PFSK-1 (cell line): ENCODE results near the gene DEDD2.

Experiments used
- FOXP2 ChIP-seq: optimal IDR thresholded peaks from 2 replicates; pipeline ENCODE3; 2011; ENCODE audit warnings: borderline replicate concordance, control low read depth, inconsistent platforms; ENCODE audit not compliant: insufficient read depth; ENCODE audit errors: extremely low read length, extremely low read depth
- POLR2AphosphoS5 ChIP-seq: IDR thresholded peaks from 2 replicates; pipeline ENCODE4 v1.6.1; 2012; ENCODE audit warnings: low read depth, mild to moderate bottlenecking, control low read depth, low read length, moderate library complexity
- SIN3A ChIP-seq: IDR thresholded peaks from 2 replicates; pipeline ENCODE4 v1.6.1; 2012; ENCODE audit warnings: mild to moderate bottlenecking, low read length, moderate library complexity, borderline replicate concordance; ENCODE audit not compliant: insufficient read depth
- TAF1 ChIP-seq: IDR thresholded peaks from 2 replicates; pipeline ENCODE4 v1.6.1; 2012; ENCODE audit warnings: low read length, control low read depth, borderline replicate concordance; ENCODE audit not compliant: insufficient read depth
- TF ChIP-seq, protein P1 (sequence below), 2 experiments: IDR thresholded peaks; 2 replicates each; pipeline versions ENCODE4 v1.6.1 to v1.8.0; 2011 to 2012; ENCODE audit warnings: low read depth in 2 of 2, low read length in 2 of 2, control low read depth in 1 of 2, inconsistent platforms in 1 of 2, mild to moderate bottlenecking in 1 of 2, moderate library complexity in 1 of 2; ENCODE audit not compliant: insufficient read depth in 1 of 2

DNA sequence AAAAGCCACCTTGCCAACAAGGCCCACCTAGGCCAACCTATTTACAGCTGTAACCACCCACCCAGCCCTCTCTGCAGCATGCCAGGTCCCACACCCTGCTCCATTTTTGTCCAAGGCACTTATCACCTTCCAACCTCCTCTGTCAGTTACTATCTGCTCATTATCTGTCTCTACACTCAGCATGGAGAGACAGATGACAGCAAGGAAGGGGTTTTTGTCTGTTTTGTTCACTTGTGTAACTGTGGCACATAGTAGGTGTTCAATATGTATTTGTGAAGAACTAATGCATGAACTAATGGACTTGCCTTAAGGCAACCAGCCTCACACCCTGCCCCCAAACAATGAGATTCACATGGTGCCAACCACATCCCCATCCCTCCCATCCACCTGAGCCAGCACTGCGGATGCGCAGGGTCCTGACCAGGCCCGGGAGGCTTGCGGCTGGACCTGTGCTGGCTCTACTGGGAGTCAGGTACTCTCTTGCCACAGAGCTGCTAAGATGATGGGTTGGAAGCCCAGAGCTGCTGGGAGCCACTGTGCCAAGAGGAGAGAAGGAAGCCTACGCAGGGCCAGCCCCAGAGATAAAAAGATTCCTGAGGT, 17.3 kb downstream of the DEDD2 start:
- TF ChIP-seq POLR2AphosphoS5 = no peak
- no peak for TF ChIP-seq TAF1
- no peak for TF ChIP-seq SIN3A
- no peak for TF ChIP-seq FOXP2
- TF ChIP-seq, protein P1, sequence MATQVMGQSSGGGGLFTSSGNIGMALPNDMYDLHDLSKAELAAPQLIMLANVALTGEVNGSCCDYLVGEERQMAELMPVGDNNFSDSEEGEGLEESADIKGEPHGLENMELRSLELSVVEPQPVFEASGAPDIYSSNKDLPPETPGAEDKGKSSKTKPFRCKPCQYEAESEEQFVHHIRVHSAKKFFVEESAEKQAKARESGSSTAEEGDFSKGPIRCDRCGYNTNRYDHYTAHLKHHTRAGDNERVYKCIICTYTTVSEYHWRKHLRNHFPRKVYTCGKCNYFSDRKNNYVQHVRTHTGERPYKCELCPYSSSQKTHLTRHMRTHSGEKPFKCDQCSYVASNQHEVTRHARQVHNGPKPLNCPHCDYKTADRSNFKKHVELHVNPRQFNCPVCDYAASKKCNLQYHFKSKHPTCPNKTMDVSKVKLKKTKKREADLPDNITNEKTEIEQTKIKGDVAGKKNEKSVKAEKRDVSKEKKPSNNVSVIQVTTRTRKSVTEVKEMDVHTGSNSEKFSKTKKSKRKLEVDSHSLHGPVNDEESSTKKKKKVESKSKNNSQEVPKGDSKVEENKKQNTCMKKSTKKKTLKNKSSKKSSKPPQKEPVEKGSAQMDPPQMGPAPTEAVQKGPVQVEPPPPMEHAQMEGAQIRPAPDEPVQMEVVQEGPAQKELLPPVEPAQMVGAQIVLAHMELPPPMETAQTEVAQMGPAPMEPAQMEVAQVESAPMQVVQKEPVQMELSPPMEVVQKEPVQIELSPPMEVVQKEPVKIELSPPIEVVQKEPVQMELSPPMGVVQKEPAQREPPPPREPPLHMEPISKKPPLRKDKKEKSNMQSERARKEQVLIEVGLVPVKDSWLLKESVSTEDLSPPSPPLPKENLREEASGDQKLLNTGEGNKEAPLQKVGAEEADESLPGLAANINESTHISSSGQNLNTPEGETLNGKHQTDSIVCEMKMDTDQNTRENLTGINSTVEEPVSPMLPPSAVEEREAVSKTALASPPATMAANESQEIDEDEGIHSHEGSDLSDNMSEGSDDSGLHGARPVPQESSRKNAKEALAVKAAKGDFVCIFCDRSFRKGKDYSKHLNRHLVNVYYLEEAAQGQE (IDR thresholded peaks at IDR 0.05; ENCODE audit: insufficient read depth in 1 of 2, low read depth in 2 of 2, low read length in 2 of 2) = no peak
